T1000 (cell line): ENCODE results near the gene CX3CR1.

Experiments used
- DNase-seq: peaks from one replicate; lab custom pipeline; 2025; ENCODE audit warnings: mixed read lengths; lab: John Stamatoyannopoulos, UW

Gene CX3CR1

DNA sequence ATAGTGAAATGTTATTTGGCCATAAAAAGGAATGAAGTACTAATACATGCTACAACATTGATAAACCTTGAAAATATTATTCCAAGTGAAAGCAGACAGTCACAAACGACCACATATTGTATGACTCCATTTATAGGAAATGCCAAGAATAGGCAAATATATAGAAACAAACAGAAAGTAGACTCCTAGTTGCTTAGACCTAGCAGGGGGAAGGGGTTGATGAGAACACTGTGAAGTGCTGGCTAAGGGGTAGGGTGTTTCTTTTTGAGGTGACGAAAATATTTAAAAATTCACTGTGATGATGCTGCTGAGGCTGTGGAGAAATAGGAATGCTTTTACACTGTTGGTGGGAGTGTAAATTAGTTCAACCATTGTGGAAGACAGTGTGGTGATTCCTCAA lies 56.9 kb downstream of the CX3CR1 start:
- DNase-seq = no peak

DNA sequence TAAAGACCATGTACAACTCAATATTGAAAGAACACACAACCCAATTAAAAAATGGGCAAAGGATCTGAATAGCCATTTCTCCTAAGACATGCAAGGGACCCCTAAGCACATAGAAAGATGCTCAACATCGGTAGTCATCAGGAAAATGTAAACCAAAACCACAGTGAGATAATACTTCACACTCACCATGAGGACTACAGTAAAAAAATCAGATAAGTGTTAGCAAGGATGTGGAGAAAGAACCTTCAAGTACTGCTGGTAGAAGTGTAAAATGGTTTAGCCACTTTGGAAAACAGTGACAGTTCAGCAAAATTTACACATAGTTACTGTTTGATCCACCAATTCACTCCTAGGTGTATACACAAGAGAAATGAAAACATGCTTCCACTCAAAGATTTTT lies 57.4 kb downstream of the CX3CR1 start:
- DNase-seq = no peak

DNA sequence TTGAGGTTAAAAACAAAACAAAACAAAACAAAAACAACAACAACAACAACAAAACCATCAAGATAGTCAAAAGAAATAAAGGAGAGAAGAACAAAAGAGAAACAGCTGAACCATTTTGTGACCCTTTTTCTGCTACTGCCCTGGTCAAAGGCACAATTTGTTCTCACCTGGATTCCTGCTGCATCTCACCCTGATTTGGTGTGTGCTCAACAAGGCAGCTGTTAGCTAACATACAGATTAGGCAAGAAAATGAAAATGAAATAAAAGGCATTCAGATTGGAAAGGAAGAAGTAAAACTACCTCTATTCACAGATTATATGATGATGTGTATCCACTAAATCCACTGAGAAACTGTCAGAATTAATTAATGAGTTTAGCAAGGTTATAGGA lies 58.7 kb downstream of the CX3CR1 start:
- DNase-seq = no peak

DNA sequence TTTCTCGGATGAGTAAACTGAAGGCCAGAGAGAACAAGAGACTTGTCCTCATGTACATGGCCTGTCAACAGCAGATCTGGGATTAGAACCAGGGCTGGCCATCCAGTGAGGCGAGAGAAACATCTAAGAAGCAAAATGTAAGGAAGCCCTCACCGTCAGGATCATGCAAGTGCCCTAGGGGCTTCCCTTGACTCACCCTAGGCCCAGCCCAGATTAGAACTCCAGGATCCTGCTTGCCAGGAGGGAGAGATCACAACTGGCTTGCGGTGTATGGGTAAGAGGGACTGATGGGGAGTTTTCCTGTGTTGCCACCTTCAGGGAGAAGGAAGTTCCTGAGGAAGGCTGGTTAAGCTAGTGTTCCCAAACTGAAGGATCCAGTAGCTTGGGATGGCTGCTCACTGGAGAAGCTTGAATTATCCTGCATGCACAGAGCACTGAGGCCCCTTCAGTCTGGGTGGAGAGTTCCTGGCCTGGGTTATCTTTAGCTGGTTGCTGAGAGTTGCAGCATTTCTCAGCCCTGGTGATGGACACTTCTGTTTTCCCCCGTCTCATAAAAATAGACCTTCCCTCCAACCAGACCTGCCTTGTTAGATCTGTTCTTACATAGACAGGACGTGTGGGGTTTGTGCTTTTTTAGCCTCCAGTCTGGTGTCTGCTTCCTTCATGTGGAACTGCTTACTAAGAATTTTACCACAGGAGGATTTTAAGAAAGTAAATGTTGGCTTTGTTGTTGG lies 59.3 kb downstream of the CX3CR1 start:
- no peak for DNase-seq

DNA sequence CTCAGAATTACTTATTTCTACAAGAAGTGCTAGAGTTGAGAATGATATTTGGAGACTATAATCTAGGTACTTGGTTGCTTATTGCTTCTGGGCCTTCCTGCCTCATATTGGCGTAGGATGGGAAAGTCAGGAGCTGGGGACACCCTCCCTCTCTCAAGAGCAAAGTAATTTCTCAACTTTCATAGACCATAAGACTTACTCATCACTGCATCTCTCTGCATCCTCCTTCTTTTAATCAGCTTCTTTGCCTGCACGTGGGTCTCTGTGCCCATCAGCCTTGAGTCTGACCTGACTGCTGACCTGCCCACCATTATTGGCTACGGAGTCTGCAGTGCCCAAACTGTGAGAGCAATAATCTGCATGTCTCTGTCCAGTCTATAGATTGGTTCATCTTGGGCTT lies 60.1 kb downstream of the CX3CR1 start:
- no peak for DNase-seq

DNA sequence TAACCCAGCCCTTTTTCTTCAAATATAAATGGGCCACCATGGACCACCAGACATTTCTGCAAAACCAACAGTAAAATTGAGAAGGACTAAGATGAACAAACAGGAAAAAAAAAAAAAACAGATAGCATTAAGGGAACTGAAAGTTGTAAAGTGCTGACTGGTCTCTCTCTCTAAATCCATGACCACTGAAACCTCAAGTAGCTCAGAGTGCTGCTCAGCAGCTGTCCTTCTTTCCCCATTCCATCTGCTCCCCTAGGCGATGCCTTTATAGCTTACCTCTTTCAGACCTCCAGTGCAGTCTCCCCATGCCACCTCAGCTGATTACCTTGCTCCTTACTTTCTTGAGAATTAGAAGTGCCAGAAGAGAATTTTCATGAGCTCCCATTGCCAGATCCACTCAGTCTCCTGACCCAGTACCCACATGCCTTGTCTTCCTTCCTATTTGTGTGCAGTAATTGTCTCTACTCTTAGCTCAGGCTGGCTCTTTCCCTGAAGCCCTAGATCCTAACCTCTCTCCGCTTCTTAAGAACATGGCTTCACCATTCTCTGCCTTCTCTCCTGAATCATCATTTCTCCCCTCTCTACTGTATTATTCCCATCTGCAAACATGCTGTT lies 63.6 kb downstream of the CX3CR1 start:
- DNase-seq = no peak

DNA sequence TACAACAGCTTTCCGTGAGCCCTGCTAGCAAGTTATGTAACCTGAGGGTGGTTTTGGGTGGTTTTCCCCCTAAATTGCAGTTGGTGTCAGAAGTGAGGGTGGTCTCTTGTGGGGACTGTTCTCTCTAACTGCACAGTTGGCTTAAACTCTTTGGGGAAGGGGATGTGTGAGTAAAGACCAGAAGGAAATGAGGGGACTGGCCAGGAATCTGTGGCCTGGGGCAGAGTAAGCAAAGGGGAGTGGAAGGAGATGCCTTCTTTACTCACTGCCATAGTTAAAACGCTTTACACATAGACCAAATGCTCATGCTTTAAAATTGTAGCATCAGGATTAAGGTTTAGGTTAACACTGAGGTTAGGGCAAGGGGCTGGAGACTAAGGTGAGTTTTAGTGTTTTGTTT lies 66.2 kb downstream of the CX3CR1 start:
- no peak for DNase-seq
